Cerebellar cortex (tissue), 1 donor: ENCODE results near the gene RPS27.

ENCODE experiments used
- DNase-seq: peaks from one replicate; pipeline ENCODE4 v3.0.0-alpha.2; 2015; ENCODE audit warnings: low spot score

RPS27 gene

DNA sequence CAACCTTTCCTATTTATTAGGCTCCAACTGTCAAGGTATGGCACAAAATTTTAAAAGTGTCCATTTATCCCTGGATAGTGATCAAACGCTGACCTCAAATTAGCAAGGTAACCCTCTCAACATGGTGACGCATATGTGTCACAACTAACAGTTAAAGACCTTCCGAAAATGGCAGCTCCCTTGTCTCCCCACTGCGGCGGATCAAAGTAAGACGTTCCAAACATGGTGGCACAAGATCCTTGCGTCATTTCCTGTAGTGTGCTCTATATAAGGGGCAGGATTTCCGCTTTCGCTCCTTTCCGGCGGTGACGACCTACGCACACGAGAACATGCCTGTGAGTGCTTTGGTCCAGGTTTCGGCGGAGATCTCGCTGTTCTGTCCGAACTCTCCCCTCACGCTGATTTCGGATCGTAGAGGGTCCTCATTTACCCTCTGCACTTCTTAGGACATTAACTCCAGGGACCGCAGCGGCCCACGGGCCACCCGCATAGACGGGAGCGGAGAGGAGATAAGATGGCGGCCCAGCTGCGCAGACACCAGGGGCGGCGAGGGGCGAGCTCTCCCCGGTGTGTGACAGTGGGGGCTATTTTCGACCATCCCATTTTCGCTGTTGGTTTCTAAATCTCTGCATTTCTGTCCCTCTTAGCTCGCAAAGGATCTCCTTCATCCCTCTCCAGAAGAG, at the start of gene RPS27:
Gene RPS27, plus strand, starts transcription at position 295 of the 683 bp plus-strand sequence. Its CDS starts 35 bp downstream, at position 330.
- DNase-seq: peak; percentile 99

- DNase-seq: no peak
These were observed 48.5 kb upstream of the RPS27 start for GRCh38 chr1:153941826-153942725.

DNA sequence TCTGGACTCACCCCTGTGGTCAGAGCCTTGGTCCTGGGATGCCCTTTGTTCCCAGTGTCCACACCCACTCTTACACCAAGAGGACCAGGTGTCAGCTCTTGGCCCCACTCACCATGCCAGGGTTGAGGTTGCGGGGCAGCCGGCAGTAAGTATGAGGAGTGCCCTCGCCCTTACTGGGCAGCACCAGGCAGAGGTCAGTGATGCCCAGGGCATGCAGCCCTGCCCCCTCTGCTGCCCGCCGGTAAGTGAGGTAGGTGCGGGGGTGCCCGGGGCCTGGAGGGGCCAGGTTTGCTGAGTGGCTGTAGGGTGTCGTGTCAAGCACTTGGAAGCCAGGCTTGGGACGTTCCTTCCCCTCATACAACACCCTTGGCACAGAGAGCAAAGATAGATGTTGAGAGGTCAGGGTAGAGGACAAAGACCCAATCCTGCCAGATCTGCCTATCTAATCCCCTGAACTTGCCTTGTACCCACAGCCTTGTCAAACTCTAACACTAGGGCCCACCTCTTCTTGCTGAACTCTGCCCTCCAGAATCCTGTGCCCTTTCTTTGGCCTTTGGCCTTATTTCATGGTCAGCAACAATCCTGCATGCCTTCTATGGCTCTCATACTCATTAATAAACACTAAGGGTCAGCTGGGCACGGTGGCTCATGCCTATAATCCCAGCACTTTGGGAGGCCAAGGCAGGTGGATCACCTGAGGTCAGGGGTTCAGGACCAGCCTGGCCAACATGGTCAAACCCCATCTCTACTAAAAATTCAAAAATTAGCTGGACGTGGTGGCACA, 47.6 kb upstream of the RPS27 start:
- DNase-seq: no peak

GRCh38 chr1:153944005-153944826, 46.3 kb upstream of the RPS27 start:
- no peak for DNase-seq

DNA sequence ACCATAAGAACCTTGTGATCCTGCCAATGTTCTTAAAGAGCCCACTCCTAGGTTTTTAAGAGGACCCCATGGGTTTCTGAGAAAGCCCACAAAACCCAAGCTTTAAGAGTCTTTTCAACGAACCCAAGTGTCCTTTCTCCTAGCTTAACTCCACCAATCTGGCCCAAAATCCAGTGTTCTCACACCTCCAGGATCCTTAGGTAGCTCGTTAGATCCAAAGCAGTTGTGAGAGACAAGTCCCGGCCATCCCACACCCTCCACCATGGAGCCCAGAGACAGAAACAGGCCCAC, 45.8 kb upstream of the RPS27 start:
- no peak for DNase-seq

DNA sequence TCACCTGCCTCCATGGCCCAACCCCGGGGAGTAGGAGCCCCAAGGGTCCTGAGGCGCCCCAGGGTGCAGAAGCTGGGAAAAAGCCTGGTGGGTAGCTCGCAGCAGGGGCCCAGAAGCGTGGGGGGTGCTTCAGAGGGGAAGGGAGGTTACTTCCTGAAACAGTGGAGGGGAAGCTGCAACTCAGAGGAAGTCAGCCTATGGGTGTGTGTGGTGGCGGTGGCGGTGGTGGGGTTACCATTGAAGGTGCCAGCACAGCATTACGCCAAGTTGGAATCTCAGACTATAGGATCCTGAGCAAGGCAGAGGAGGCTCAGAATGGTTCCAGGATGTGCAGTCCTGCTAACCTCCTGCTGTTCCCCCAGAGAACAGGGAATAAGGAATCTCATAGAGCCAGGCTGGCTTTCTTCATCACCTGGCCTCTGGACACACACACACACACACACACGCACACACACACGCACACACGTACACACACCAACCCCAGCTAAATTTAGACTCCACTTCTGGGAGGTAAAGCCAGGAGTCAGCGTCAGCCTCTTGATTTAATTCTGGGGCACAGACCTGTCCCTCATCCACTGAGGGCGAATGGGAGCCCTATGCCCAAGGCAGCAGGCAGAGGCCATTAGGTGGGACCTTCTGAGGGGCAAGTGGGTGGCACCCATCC, 45.3 kb upstream of the RPS27 start:
- DNase-seq: no peak

DNA sequence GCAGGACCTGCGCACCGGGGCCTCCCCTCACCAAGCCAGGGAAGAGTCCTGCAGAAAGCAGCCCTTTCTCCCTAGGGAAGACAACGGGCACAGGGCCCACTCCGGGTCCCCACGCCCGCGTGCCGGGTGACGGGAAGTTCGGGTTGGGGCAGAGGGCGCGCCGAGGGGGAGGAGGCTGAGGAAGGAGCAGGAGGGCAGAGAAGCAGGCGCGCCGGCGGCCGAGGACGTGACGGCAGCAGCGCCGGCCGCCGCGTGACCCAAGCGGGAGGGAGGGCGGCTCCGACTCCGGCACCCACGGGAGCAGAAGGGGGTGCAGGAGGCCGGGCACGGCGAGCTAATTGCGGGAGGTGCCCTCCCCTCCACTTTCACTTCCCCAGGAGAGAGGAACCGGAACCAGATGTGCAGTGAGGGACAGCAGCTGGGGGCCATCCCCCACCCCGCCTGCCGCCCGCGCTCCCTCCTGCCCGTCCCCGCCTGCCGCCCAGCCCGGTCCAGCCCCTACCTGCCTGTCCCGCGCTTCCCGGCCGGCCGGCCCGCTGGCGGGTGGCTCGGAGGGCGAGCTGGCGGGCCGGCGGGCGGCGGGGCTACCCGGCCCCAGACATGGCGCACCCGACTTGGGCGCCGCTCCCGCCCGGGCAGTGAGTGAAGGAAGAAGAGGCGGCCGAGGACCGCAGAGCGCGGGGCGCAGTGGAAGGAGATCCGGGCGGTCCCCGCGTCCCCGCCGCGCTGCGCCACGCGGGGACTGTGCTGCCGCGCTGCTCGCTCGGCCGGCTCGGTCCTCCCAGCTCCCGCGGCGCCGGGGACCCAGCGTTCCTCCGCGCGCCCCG, 44.6 kb upstream of the RPS27 start:
- peak; percentile 61 for DNase-seq

- DNase-seq: peak; percentile 79
These were observed 43.8 kb upstream of the RPS27 start, which contains the start of gene DENND4B for GRCh38 chr1:153946622-153947241. Gene DENND4B, minus strand, starts transcription at chr1:153946718. Its CDS starts 2,344 bp downstream, at chr1:153944374.

GRCh38 chr1:153951183-153951582, 39.4 kb upstream of the RPS27 start:
- no peak for DNase-seq

DNA sequence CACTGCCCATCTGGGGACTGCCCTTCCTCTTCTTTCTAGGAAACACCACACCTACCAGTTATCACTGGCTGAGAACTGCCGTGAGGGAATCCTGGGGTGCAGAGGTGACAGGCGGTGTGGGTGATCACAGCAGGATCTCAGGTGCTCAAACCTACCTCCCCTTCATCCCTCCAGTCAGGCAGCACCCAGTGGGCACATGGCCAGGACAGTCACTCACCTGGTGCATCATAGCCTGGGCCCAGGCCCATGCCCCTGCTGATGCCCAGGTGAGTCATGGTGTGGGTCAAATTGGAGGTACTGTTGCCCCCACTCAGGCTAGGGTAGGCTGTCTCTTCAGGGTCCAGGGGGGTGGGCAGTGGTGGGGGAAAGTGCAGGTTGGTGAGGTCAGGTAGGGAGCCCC, 38.8 kb upstream of the RPS27 start:
- DNase-seq: no peak

DNA sequence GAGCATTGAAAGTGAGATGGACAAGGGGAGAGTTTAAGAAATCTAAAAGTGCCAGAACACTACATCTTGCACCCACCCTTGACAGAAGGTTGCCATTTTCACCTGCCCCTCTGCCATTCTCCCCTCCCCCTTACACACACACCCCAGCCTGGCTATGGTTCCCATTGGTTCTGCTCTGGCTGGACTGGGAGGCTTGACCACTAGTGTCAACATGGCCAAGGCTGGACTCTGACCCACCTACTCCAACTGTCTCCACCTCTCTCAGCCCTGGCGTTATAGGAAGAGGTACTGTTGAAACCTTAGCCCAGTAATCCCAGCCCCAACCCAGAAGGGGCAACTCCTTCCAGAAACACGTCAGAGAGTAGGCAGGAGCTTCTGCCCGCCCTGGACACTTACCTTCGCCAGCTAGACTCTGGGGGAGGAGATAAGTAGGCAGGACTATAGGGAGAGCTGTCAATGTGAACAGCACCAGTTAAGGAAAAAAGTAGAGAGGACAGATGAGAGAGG, 36.6 kb upstream of the RPS27 start:
- DNase-seq: no peak

DNA sequence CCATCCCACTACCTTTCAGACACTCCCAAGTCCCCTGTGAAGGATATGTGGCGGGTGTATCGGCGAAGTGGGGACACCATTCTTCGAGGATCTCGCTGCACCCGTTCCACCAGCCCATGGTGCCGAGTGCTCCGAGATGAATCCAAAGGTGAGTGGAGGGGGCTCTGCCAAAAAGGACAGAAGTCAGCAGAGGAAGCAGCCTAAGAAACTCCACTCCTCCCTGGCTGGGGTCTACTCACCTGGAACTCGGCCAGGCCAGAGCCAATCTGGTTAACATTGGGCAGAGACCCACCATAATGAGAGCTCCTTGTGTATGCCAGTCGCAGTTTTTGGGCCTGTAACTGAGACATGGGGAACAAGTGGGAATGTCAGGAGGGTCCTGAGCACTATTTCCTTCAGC, 35.7 kb upstream of the RPS27 start:
- DNase-seq: no peak

DNA sequence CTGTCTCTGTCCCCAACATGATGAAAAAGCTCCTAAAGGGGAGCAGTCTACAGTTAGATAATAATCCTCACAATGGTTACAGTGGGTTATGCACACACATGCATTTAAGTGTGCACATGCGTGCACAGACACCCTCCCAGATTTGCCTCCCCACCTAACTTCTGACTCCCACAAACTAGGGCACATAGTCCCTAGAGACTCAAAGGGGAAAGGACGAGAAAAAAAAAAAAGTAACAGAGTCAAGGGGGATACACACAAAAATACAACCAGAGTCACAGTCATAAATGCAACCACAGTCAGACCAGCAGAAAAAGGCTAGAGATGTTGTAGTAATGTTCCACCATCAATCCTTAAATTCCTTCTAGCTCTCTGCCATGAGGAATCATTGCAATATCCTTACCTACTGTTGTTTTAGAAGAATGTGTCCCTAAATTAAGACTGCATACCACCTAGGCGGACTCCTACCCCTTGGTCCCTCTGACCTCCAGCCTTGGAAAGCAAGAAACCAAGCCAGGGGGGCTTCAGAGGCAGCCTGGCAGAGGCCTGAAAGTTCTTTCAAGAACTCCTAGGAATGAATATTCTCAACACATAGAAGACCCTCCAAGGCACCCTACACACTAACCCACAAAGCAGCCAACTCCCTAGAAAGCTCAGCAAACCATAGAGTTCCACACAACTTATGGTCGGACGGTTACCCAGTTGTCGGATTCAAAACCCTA, 33.4 kb upstream of the RPS27 start:
- DNase-seq: no peak

DNA sequence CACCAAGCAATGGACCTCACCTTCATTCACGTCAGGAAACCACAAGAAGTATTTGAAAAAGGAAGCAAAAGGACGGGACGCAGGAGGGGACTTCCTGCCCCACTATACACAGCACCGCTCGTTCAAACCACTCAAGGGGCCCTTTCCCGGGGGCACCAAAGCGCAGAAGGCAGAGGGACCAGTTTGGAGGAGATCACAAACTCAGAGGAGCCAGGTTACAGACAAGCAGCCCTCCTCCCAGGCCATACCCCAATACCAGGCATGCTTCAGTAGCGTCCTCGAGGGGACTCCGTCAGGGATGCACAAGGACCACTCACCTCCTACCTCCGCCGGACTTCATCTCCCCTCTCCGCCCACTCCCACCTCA, 32.8 kb upstream of the RPS27 start:
- no peak for DNase-seq

DNA sequence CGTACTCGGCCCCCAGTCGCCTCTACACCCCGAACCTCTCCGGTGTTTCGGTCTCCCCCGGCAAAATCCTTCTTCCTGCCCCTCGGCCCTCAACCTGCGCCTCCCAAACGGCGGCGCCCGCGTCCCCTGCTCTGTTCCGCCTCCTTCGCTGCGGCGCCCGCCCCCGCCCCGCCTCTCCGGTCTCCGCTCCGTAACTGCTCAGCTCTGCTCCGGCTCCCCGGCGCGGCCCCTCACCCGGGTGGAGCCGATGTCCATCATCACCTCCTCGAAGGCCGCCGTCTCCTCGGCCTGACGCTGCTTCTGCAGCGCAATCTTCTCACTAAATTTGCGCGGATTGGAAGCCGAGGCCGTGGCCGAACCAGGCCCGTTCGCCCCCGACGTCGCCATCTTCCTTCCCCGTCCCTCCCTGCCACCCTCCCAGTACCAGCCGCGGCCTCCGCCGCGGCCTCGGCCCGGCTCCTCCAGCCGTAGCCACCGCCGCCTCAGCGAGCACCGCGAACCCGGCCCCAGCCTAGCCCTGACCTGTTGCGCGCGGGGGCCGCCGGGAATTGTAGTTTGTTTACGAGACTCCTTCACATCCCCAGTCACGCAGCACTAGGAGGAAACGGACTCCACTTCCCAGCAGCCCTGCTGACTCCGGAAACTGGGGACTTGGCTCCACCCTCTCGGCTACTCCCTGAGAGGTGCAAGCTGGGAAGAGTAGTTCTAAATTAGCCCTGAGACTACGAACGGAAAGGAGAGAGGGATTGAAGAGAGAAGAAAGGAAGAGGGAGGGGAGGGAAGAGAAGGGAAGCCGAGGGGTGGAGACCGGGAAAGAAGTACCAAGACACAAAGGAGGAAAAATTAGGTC, 32.2 kb upstream of the RPS27 start, which contains the start of gene CRTC2:
Gene CRTC2, minus strand, starts transcription at position 502 of the 850 bp plus-strand sequence. Its CDS starts 115 bp downstream, at position 387.
- DNase-seq: peak; percentile 99

- no peak for DNase-seq
These were observed 31.7 kb upstream of the RPS27 start for GRCh38 chr1:153958961-153959260.

DNA sequence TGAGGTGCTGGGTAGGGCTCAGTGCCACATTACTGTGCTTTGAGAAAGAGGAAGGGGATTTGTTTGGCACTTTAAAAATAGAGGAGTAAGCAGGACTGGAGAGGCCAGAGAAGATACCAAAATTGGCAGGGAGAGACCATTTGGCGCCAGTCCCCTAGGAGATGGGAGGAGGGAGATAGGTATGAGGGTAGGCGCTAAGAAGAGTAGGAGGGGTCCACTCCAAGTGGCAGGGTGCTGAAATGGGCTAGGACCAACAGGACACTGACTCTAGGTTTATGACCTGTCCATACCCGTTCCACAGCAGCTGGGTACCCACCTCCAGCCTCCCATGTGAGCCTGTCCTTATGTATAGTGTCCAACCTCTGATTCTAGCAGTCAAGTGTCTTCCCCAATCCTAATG, 31.1 kb upstream of the RPS27 start:
- DNase-seq: no peak

DNA sequence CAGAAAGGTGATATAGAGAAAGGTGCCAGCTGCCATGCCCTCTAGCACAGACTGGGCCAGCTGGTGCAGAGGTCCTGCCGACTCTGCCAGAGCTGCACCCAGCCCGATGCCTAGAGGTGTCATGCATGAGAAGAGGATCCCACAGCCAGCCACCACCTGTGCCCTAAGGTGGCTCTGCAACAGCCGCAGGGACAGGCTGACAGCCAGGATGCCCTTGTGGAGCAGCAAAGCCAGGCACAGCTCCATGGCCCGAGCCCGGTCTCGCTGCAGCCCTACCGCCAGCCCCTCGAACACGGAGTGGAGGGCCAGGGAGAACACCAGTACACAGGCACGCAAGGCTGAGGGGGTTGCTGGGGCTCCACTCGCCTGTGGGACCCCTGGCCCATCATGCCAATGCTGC, 30.4 kb upstream of the RPS27 start:
- DNase-seq: no peak
